ENCODE results near the gene ABCF1. TPM values are rescaled to one million over a fixed set of nuclear protein-coding genes. Genes with fewer than 3 reads are reported as not detected.

ABCF1 gene
- total and polyA plus RNA-seq, 8 donors = 7.6 to 32.6 (median 27.4) TPM

GRCh38 chr6:30533460-30534294 lies 37.6 kb upstream of the ABCF1 start:
- TF ChIP-seq CTCF (IDR thresholded peaks at IDR 0.05) (no peak), EP300 (IDR thresholded peaks at IDR 0.05) (no peak), POLR2A (IDR thresholded peaks at IDR 0.05) (no peak), POLR2AphosphoS5 (IDR thresholded peaks at IDR 0.05) (no peak)
- Histone ChIP-seq H3K4me3 (peak overlapping the region in 1 of 4 donors; percentile 31), H3K9me3 (no peaks in the 10 kb centered on the region), H3K27ac (peak overlapping the region in 2 of 5 donors; percentile 25 to 61), H3K27me3 (no peaks in the 10 kb centered on the region), H3K36me3 (no peaks in the 10 kb centered on the region), H3K4me1 (peaks cover 0 to 16% (median 4%) of the 10 kb centered on the region in 4 donors)
- DNase-seq = no peak
- intact Hi-C loops (cut with DNase I; ENCODE audit: low total_unique reads) = no loop called here
- 49 to 58% (median 54%) methylated on average over 13 to 15 of the region's 15 CpGs for WGBS, 5 donors

- no peak for TF ChIP-seq CTCF (IDR thresholded peaks at IDR 0.05)
- TF ChIP-seq POLR2AphosphoS5 (IDR thresholded peaks at IDR 0.05) = no peak
- TF ChIP-seq POLR2A (IDR thresholded peaks at IDR 0.05) = no peak
- no peak for TF ChIP-seq EP300 (IDR thresholded peaks at IDR 0.05)
- no peak for DNase-seq
- Histone ChIP-seq H3K27me3 (no peaks in the 10 kb centered on the region), H3K4me1 (peaks cover 8 to 25% (median 9%) of the 10 kb centered on the region in 4 donors), H3K4me3 (no peak overlapping the region), H3K27ac (no peak overlapping the region), H3K9me3 (no peaks in the 10 kb centered on the region), H3K36me3 (no peaks in the 10 kb centered on the region)
- WGBS, 5 donors = 72 to 89% (median 81%) methylated on average over 3 of the region's 3 CpGs
- intact Hi-C loops (cut with DNase I; ENCODE audit: low total_unique reads) = no loop called here
These were observed 33.3 kb upstream of the ABCF1 start for GRCh38 chr6:30537931-30538330.

GRCh38 chr6:30541515-30542403 lies 29.5 kb upstream of the ABCF1 start:
- peak overlapping the region; percentile 30 to 67 (median 42) for H3K27ac ChIP-seq
- peak overlapping the region; percentile 25 to 39 (median 37) for H3K4me3 ChIP-seq
- peaks cover 8 to 25% (median 9%) of the 10 kb centered on the region in 4 donors for H3K4me1 ChIP-seq
- H3K36me3 ChIP-seq = peaks cover 13 to 19% (median 15%) of the 10 kb centered on the region in 4 donors
- TF ChIP-seq POLR2A (IDR thresholded peaks at IDR 0.05) (no peak), EP300 (IDR thresholded peaks at IDR 0.05) (no peak), CTCF (IDR thresholded peaks at IDR 0.05) (peak in 5 of 7 experiments; percentile 91 to 98 (median 98)), POLR2AphosphoS5 (IDR thresholded peaks at IDR 0.05) (peak in 1 of 3 donors; percentile 77)
- H3K27me3 ChIP-seq = no peaks in the 10 kb centered on the region
- no peaks in the 10 kb centered on the region for H3K9me3 ChIP-seq
- intact Hi-C loops (cut with DNase I; ENCODE audit: low total_unique reads) = loop anchor here (5.0 to 10.0 kb wide), 2 partner anchors 53 to 59 kb away; no protein-coding TSS in a partner anchor
- 8 to 14% (median 11%) methylated on average over 23 of the region's 23 CpGs for WGBS, 5 donors
- DNase-seq = peak; percentile 83 to 95

- Histone ChIP-seq H3K4me1 (peaks cover 8 to 25% (median 9%) of the 10 kb centered on the region in 4 donors), H3K9me3 (no peaks in the 10 kb centered on the region), H3K27me3 (no peaks in the 10 kb centered on the region), H3K27ac (peak overlapping the region in 3 of 5 donors; percentile 3 to 67 (median 30)), H3K36me3 (peaks cover 19 to 26% (median 21%) of the 10 kb centered on the region in 4 donors), H3K4me3 (peak overlapping the region in 3 of 4 donors; percentile 35 to 39 (median 39))
- TF ChIP-seq POLR2A (IDR thresholded peaks at IDR 0.05) (no peak), EP300 (IDR thresholded peaks at IDR 0.05) (no peak), CTCF (IDR thresholded peaks at IDR 0.05) (no peak), POLR2AphosphoS5 (IDR thresholded peaks at IDR 0.05) (no peak)
- intact Hi-C loops (cut with DNase I; ENCODE audit: low total_unique reads) = loop anchor here (5.0 to 10.0 kb wide), 2 partner anchors 52 to 60 kb away; no protein-coding TSS in a partner anchor
- peak in 1 of 2 donors; percentile 42 for DNase-seq
- 19 to 28% (median 21%) methylated on average over 4 of the region's 4 CpGs for WGBS, 5 donors
These were observed 28.9 kb upstream of the ABCF1 start for GRCh38 chr6:30542404-30542725.
